H9 (cell line): ENCODE data around the gene JARID2. TPM values are rescaled to one million over a fixed set of nuclear protein-coding genes. Genes with fewer than 3 reads are reported as not detected.

ENCODE experiments used
- DNase-seq: peaks from one replicate; pipeline ENCODE4 v3.0.0-alpha.2; 2017
- H2AFZ ChIP-seq: one replicate; pipeline ENCODE4 v1.6.1; 2013; ENCODE audit warnings: mild to moderate bottlenecking, low read length, control low read depth, moderate library complexity
- H2AK5ac ChIP-seq: 2 replicates; pipeline ENCODE4 v1.6.1; 2013; ENCODE audit warnings: low read length, control low read depth, mixed read lengths; ENCODE audit not compliant: insufficient read length
- H2BK120ac ChIP-seq: one replicate; pipeline ENCODE4 v1.6.1; 2013; ENCODE audit warnings: low read depth, mild to moderate bottlenecking, low read length, control low read depth, inconsistent platforms; ENCODE audit not compliant: poor library complexity, severe bottlenecking
- H2BK12ac ChIP-seq: 2 replicates; pipeline ENCODE4 v1.6.1; 2013; ENCODE audit warnings: low read length, control low read depth, mixed read lengths, low read depth; ENCODE audit not compliant: insufficient read length
- H2BK15ac ChIP-seq: 2 replicates; pipeline ENCODE4 v1.6.1; 2013; ENCODE audit warnings: low read depth, low read length, control low read depth
- H2BK20ac ChIP-seq: one replicate; pipeline ENCODE4 v1.6.1; 2013; ENCODE audit warnings: low read depth, mild to moderate bottlenecking, low read length, control low read depth, inconsistent platforms; ENCODE audit not compliant: poor library complexity, severe bottlenecking
- H2BK5ac ChIP-seq: 2 replicates; pipeline ENCODE4 v1.6.1; 2013; ENCODE audit warnings: low read length, control low read depth, mixed read lengths; ENCODE audit not compliant: insufficient read length
- H3K14ac ChIP-seq: 2 replicates; pipeline ENCODE4 v1.6.1; 2013; ENCODE audit warnings: low read length, control low read depth; ENCODE audit not compliant: insufficient read depth
- H3K18ac ChIP-seq: 2 replicates; pipeline ENCODE4 v1.6.1; 2013; ENCODE audit warnings: low read depth, mild to moderate bottlenecking, mixed read lengths, low read length, control low read depth; ENCODE audit not compliant: insufficient read length
- H3K23ac ChIP-seq: 2 replicates; pipeline ENCODE4 v1.6.1; 2013; ENCODE audit warnings: low read length, control low read depth, mixed read lengths, low read depth; ENCODE audit not compliant: insufficient read length
- H3K23me2 ChIP-seq: 2 replicates; pipeline ENCODE4 v1.6.1; 2013; ENCODE audit warnings: low read depth, mild to moderate bottlenecking, mixed read lengths, low read length, control low read depth; ENCODE audit not compliant: insufficient read length, poor library complexity, severe bottlenecking
- H3K27ac ChIP-seq: 2 replicates; pipeline ENCODE4 v1.5.1; 2013; ENCODE audit warnings: low read length, control low read depth, mixed read lengths, low read depth; ENCODE audit not compliant: insufficient read length
- H3K27me3 ChIP-seq: 2 replicates; pipeline ENCODE4 v1.6.1; 2013; ENCODE audit warnings: low read length, control low read depth, inconsistent platforms; ENCODE audit not compliant: insufficient read depth
- H3K4ac ChIP-seq: 2 replicates; pipeline ENCODE4 v1.6.1; 2013; ENCODE audit warnings: low read depth, mild to moderate bottlenecking, control low read depth, inconsistent platforms, low read length, moderate library complexity
- H3K4me1 ChIP-seq: 2 replicates; pipeline ENCODE4 v1.6.1; 2013; ENCODE audit warnings: low read length, control low read depth, inconsistent platforms; ENCODE audit not compliant: insufficient read depth
- H3K4me2 ChIP-seq: 2 replicates; pipeline ENCODE4 v1.6.1; 2013; ENCODE audit warnings: low read length, control low read depth, mixed read lengths; ENCODE audit not compliant: insufficient read length, insufficient read depth
- H3K56ac ChIP-seq: 2 replicates; pipeline ENCODE4 v1.6.1; 2013; ENCODE audit warnings: low read depth, mild to moderate bottlenecking, mixed read lengths, low read length, control low read depth; ENCODE audit not compliant: insufficient read length
- H3K79me1 ChIP-seq: 2 replicates; pipeline ENCODE4 v1.6.1; 2013; ENCODE audit warnings: low read depth, mild to moderate bottlenecking, moderate library complexity, low read length, control low read depth, inconsistent platforms; ENCODE audit not compliant: insufficient read depth, poor library complexity, severe bottlenecking
- H3K79me2 ChIP-seq: 2 replicates; pipeline ENCODE4 v1.6.1; 2013; ENCODE audit warnings: low read length, control low read depth, inconsistent platforms; ENCODE audit not compliant: insufficient read depth
- H3K9ac ChIP-seq: 2 replicates; pipeline ENCODE4 v1.6.1; 2013; ENCODE audit warnings: low read length, control low read depth, mixed read lengths; ENCODE audit not compliant: insufficient read length; ENCODE audit errors: extremely low read depth
- H3K9me3 ChIP-seq: one replicate; pipeline ENCODE4 v1.6.1; 2013; ENCODE audit warnings: low read depth, low read length, inconsistent platforms; ENCODE audit not compliant: control insufficient read depth
- H3T11ph ChIP-seq: one replicate; pipeline ENCODE4 v1.6.1; 2013; ENCODE audit warnings: mild to moderate bottlenecking, low read length, control low read depth, inconsistent platforms
- H4K20me1 ChIP-seq: one replicate; pipeline ENCODE4 v1.6.1; 2013; ENCODE audit not compliant: control insufficient read depth, insufficient read length, insufficient read depth
- H4K5ac ChIP-seq: 2 replicates; pipeline ENCODE4 v1.6.1; 2013; ENCODE audit warnings: low read depth, mild to moderate bottlenecking, mixed read lengths, low read length, control low read depth; ENCODE audit not compliant: insufficient read length
- H4K8ac ChIP-seq: replicated peaks from 2 replicates; pipeline ENCODE4 v1.6.1; 2013; ENCODE audit warnings: low read length, control low read depth, mixed read lengths, low read depth; ENCODE audit not compliant: insufficient read length
- H4K91ac ChIP-seq: 2 replicates; pipeline ENCODE4 v1.6.1; 2013; ENCODE audit warnings: low read depth, mild to moderate bottlenecking, moderate library complexity, mixed read lengths, low read length, control low read depth; ENCODE audit not compliant: insufficient read length
- H3K27ac Mint-ChIP-seq, 3 experiments: 2 replicates in 2 of 3; 3 replicates in 1 of 3; pipeline ENCODE4 v1.8.0; 2020 to 2021; ENCODE audit warnings: mixed read lengths in 3 of 3, mild to moderate bottlenecking in 1 of 3, moderate library complexity in 1 of 3
- H3K27me3 Mint-ChIP-seq: 2 replicates; pipeline ENCODE4 v1.8.0; 2021; ENCODE audit warnings: low read depth, mild to moderate bottlenecking, moderate library complexity, mixed read lengths
- H3K36me3 Mint-ChIP-seq, 3 experiments: 2 replicates in 2 of 3; 3 replicates in 1 of 3; pipeline ENCODE4 v1.8.0; 2020 to 2021; ENCODE audit warnings: low read depth in 3 of 3, mixed read lengths in 3 of 3; ENCODE audit not compliant: insufficient read depth in 1 of 3
- H3K4me1 Mint-ChIP-seq, 2 experiments: 2 replicates each; pipeline ENCODE4 v1.8.0; 2020; ENCODE audit warnings: mixed read lengths in 2 of 2
- H3K4me3 Mint-ChIP-seq, 2 experiments: 2 replicates in 1 of 2; 3 replicates in 1 of 2; pipeline ENCODE4 v1.8.0; 2020 to 2021; ENCODE audit warnings: mild to moderate bottlenecking in 2 of 2, mixed read lengths in 2 of 2, moderate library complexity in 1 of 2
- H3K9me3 Mint-ChIP-seq, 2 experiments: 2 replicates in 1 of 2; 3 replicates in 1 of 2; pipeline ENCODE4 v1.8.0; 2020; ENCODE audit warnings: mild to moderate bottlenecking in 2 of 2, mixed read lengths in 2 of 2, moderate library complexity in 1 of 2
- CTCF ChIP-seq: fragments of 200-600 bp; sonication (generic); conservative IDR thresholded peaks from 3 replicates; pipeline ENCODE4 v1.8.0; 2021; ENCODE audit warnings: antibody characterized with exemption, mild to moderate bottlenecking
- total RNA-seq: library from RNA; stranded (reverse); gene quantifications from 2 replicates; pipeline ENCODE4 v1.2.1, GENCODE V29; 2021

JARID2 gene
- total RNA-seq, 1 experiment from 2014 or later = 174 TPM

GRCh38 chr6:15331143-15331542 lies 85.3 kb downstream of the JARID2 start:
- H3K9ac ChIP-seq = no peak overlapping the region
- no peak overlapping the region for H4K8ac ChIP-seq
- H3K23ac ChIP-seq = no peak overlapping the region
- no peak overlapping the region for H3K4me2 ChIP-seq
- Mint-ChIP-seq H3K36me3 (peaks cover 0 to 3% (median 2%) of the 10 kb centered on the region in 3 experiments; a peak in 3 of 7 replicates), H3K9me3 (no peaks in the 10 kb centered on the region), H3K4me1 (peaks cover 78 to 81% of the 10 kb centered on the region in 2 experiments), H3K27ac (peak overlapping the region in 2 of 3 experiments; percentile 41 to 91; a peak in 6 of 7 replicates), H3K4me3 (no peak overlapping the region), H3K27me3 (no peaks in the 10 kb centered on the region; the same call in 1 of the 2 replicates)
- no peak overlapping the region for H2BK15ac ChIP-seq
- H2AFZ ChIP-seq = no peak overlapping the region
- no peak overlapping the region for H2BK120ac ChIP-seq
- no peak overlapping the region for H2BK12ac ChIP-seq
- H4K20me1 ChIP-seq = no peaks in the 10 kb centered on the region
- no peaks in the 10 kb centered on the region for H3K23me2 ChIP-seq
- TF ChIP-seq CTCF = no peak
- H3K56ac ChIP-seq = no peak overlapping the region
- no peak overlapping the region for H4K91ac ChIP-seq
- H3K27ac ChIP-seq = no peak overlapping the region
- DNase-seq = no peak
- H3K79me2 ChIP-seq = peaks cover 92% of the 10 kb centered on the region
- H3K18ac ChIP-seq = no peak overlapping the region
- H3K14ac ChIP-seq = no peak overlapping the region
- peaks cover 24% of the 10 kb centered on the region for H3K4me1 ChIP-seq
- no peak overlapping the region for H2AK5ac ChIP-seq
- H3K79me1 ChIP-seq = no peaks in the 10 kb centered on the region
- no peak overlapping the region for H2BK5ac ChIP-seq
- no peak overlapping the region for H2BK20ac ChIP-seq
- H3K9me3 ChIP-seq = no peaks in the 10 kb centered on the region
- no peak overlapping the region for H3K4ac ChIP-seq
- H3T11ph ChIP-seq = no peak overlapping the region
- no peak overlapping the region for H4K5ac ChIP-seq
- no peaks in the 10 kb centered on the region for H3K27me3 ChIP-seq
